Measurements from ENCODE around the gene PDIA5.

Gene PDIA5

DNA sequence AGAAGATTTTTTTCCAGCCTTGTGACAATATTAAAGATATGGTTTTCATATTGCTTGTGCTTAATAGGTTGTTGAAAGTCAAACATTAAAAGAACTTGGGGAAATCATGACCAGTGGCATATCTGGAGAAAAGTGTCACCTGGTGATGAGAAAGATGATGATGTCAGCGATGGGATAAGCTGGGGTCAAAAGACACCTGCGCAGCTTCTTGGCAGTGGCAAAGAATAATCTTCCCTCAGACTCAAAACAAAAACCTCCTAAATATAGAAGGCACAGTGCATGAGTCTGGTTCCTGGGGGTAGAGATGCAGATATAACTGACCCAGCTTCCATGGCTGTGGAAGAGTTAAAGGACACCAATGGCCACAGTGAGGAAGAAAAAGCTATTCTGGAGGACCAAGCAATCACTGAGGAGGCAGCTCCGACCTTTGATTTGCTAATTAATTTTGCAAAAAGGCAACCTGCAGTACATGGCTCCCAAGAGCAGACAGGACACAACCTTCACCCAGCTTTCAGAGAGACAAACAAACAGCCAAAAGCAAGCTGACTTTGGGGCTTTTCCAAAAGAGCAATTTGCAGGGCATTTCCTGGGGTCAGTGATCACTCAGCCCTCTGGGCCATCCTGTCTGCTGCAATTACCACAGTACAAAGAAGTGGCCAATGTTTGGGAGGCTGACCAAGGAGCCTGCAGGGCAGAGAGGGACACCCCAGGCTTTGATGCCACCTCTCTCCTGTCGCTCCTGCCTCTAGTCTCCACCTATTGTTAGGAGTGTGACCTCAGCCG, 21.7 kb upstream of the PDIA5 start:
- no peak for DNase-seq

DNA sequence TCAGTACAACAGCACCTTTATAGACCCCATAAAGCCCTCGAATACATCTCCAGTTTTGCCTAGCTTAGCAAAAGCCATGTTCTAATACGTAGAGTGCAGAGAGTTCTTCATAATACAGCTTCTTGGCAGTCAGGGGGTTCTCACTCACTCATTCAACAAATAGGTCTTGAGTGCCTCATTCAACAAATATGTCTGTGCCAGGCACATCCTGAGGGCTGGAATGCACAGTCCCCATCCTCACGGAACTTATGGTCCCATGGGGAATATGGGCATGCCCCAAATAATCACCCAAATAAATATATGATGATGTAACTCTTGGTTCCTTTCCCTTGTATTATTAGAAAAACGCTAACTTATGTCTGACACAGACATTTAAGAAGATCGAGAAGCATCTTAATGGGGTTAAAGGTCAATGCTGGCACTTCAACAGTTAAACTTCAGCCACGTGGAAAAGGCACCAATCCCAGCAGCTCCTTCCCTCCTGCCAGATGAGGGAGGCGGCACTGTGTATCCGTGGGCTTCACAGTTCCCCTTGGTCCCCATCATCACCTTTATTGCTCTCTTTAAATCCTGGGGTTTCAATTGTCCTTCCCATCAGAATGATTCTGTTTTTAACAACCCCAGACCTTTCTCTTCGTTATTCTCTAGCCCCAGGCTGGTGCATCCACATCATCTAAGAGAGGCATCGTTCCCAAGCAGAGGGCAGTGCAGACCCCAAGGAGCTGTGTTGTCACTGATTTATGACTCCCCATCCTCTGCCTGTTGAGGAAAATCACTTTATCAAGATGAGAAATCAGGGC, 20.4 kb upstream of the PDIA5 start:
- DNase-seq = no peak

DNA sequence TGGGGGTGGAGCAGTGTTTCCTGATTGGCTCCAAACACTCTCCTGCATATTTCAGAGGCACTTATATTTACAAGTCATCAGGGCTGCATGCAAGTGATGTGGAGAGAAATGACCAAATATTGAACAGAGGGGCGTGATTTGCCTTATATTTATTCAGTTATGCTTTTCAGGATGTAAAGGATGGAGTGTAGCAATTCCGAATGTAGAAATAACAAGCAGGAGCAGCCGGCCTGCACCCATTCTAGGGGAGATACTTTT, 19.8 kb upstream of the PDIA5 start:
- DNase-seq = no peak

DNA sequence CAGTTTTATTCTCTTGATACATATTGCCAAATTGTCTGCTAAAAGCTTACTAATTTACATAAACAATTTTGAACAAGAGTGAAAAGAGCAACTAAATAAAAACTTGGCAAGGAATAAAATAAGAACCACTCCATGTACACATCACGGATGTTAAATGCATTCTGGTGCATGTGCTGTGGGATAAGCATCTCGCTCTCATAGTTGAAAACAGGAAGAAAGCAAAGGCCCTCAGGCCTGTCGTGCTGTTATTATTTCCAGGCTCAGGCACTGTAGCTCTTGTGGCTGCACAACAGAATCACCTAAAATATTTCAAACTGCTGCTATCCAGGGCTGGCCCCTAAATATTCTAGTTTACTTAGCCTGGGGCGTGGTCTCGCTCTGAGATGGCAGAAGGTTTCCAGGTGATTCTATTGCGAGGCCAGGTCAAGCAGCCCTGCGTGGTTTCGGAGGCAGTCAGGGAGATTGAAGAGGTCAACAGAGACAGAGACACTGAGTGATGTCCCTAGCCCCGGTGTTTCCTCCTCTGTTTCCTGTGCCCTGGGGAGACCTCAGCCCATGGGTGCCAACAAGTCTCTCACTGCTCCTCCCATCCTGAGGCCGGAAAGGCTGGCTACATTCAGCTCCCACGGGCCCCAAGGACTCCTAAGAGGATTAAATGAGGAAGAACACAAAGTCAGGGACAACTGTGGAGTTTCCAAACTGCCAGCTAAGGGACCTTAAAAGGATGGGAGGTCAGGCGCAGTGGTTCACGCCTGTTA, 18.2 kb upstream of the PDIA5 start:
- no peak for DNase-seq

GRCh38 chr3:123050666-123051065, 16.2 kb upstream of the PDIA5 start:
- DNase-seq = no peak

GRCh38 chr3:123053107-123053506, 13.7 kb upstream of the PDIA5 start:
- DNase-seq = no peak

GRCh38 chr3:123054109-123054778, 12.6 kb upstream of the PDIA5 start:
- DNase-seq = no peak

DNA sequence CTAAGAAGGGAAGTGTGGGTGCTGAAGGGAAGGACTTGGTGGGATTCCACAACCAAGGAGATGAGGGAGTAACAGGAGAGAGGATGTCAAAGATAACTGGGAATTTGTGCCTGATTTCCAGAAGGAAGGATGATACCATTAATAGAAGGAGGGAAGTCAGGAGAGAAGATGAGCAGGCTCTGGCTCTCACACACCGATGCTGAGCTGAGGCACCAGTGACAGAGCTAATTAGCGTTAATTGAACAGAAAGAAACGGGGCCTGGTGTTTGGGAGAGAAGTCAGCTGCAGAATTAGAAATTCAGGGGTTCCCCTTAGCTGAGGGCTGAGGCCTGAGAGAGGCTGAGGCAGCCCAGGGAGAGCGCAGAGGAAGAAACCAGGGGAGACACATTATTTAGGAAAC, 11.9 kb upstream of the PDIA5 start:
- DNase-seq = no peak

DNA sequence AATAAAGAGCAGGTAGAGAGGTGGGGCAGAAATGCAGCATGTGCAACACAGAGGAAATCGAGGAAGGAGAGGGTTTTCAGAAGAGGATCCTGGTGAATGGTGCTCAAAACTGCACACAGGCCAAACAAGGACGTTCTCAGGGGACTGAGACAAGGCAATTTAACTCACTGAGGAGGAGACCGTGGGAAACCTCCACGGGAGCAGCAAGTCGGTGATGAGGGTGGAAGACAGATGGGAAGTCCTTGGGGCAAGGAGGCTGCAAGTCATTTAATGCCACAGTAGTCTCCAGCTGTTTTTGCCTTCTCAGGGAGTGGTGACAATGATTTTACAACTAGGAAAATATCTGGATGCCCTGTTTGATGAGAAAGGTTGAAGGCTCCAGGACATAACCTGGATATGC, 11.5 kb upstream of the PDIA5 start:
- no peak for DNase-seq

DNA sequence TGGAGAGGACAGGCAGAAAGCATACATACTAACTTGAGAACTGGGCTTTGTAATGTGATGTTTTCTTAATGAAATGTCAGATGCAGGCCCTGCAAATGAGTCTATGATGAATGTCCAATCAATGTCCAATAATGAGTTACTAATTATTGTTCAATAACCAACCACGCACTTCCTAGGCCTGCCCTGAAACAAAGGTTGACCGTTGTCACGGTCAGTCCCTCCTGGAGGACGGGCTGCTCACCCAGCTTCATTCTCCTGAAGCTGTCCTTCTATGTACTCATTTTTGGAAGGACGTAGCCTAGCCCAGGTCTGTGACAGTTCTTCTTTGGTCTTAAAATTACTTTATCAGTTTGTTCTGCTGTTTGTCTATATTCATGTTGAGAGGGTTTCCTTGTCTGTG, 8.3 kb upstream of the PDIA5 start:
- no peak for DNase-seq

DNA sequence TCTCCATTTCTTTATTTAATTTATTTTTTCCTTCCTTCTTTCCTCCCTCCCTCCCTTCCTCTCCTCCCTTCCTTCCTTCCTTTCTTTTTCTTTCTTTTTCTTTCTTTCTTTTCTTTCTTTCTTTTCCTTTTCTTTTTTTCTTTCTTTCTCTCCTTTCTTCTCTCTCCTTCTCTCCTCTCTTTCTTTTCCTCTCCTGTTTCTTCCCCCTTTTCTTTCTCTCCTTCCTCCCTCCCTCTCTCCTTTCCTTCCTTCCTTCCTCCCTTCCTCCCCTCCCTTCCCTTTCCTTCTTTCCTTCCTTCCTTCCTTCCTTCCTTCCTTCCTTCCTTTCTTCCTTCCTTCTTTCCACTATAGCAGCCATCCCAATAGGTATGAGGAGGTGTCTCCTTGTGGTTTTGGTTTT, 6.8 kb upstream of the PDIA5 start:
- DNase-seq = no peak

- no peak for DNase-seq
These were observed 5.0 kb upstream of the PDIA5 start for GRCh38 chr3:123061856-123062255.

- DNase-seq = no peak
These were observed 3.8 kb upstream of the PDIA5 start for GRCh38 chr3:123063034-123063433.

DNA sequence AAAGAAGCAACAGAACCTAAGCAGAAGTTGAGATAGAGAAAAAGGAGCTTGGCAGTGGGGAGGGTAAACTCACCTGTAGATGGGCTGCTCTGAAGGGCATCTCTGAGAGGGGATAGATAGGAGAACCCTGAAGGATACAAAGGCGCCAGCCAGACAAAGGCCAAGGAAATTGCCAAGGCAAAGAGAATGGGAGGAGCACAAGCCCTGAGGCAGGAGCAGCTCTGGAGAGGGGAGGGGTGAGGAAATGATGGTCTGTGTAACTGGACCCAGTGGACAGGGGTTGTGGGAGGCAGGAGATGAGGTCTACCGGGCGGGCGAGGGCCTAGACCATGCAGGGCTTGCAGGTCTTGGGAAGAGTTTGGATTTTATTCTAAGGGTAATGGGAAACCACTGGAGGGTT, 2.3 kb upstream of the PDIA5 start:
- DNase-seq = no peak

DNA sequence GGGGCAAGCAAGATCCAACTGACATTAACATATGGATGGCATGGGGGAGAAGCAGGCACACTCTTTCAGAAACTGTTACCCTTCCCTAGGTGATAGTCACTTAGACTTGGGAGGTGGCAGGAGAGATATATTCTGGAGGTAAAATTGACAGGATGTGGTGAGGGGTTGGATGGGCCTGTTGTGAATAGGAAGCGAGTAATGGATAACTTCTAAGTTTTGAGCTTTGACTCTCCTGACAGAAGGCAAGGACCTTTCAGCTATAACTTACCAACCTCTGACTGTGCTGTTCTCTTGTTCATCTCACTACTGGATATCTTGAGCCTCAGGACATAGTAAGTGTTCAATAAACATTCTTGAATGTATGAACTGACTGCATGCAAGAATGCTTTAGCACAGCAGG, 1.9 kb upstream of the PDIA5 start:
- DNase-seq = no peak

GRCh38 chr3:123066599-123066895, 278 bp upstream of the PDIA5 start:
- DNase-seq = no peak

DNA sequence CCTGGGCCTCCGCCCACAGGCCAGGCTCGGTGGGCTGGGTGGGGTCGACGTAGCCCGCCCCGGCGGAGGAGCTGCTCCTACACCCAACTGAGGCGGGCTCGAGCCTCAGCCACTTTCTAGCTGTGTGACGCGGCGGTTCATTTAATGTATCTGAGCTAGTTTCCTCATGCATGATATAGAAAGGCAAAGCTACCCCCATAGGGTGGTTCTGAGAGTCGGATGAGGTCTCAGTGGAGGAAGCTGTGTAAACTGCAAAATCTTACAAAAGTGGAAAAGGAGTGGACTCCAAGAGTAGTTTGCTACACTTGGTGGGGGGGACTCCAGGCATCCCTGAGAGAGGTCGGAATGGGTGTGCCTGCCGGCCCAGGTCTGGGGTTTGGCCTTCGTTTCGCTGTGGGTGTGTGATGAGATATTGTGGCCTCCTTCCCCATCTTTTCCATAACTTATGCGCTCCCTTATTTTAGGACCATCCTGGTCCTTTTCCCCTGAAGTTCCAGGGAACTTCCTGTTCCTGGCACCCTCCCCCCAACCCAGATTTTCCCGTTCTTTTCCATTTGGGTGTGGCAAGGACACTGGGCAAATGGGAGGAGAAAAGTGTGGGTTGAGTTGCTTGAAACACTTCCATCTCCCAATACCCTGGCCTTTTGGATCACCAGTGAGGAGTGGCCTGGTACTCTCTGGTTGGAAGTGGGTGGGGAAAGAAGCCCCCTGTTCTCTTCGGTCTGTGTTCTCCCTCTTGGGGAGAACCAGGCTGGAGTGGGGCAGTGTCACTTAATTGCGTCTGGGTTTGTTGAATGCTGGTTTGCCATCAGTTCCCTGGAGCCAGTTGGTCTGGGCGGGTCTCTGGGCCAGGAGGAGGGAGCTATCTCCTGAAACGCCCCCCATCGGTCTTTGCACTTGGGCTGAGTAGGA, 1.1 kb downstream of the PDIA5 start:
- no peak for DNase-seq

DNA sequence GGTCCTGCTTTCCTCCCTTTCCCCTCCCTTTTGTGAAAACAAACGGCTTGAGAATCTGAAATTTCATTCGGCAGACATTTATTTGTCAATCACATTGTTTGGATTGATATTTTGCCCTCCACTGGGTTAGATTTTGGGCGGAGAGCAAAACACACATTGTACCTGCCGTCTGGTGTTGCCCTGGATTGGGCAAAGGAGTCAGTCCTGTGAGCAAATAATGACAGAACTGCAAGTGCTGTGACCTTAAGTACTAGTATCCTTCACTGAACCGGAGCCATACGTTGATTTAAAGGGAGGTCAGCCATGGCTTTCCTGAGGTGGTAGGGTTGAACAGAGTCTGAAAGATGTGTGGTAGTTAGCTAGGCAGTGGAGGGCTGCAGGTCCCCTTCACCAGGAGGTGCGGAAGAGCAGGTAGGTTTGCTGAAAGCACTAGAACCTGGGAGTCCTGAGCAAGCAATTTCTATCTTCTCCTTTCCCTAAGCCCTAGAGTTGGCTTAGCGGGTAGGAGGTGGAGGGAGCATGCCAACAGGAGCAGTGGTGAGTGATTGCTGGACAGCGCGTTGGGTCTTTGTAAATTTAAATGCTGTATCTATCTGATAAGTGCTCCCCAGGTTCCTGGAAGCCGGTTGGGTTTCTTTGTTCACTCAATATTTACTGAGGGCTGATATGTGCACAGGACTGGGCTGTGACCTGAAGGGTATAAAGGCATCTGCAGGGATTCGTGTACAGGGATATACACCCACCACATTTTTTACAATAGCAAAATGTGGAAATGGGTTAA, 2.0 kb downstream of the PDIA5 start:
- no peak for DNase-seq

- no peak for DNase-seq
These were observed 3.7 kb downstream of the PDIA5 start for GRCh38 chr3:123070510-123070909.

- DNase-seq = no peak
These were observed 4.3 kb downstream of the PDIA5 start for GRCh38 chr3:123071146-123071545.

- DNase-seq = no peak
These were observed 4.8 kb downstream of the PDIA5 start for GRCh38 chr3:123071581-123071980.

GRCh38 chr3:123072152-123072551, 5.3 kb downstream of the PDIA5 start:
- DNase-seq = no peak

All from activated CD4-positive, alpha-beta T cell treated with anti-CD3 and anti-CD28 coated beads for 1 hour (primary cell).